ENCODE measurements around the gene NECAB3. TPM values are rescaled to one million over a fixed set of nuclear protein-coding genes. Genes with fewer than 3 reads are reported as not detected.

Gene NECAB3
- total and polyA plus RNA-seq, 2 of the 13 experiments (the other 11 are each of a cell fraction or from before 2014, with no cell fraction given): 61.5 to 65.5 TPM

GRCh38 chr20:33713865-33714367 lies 39.7 kb upstream of the NECAB3 start (continued):
- TF ChIP-seq HMGXB4 (CRISPR knock-in tag; IDR thresholded peaks at IDR 0.05; ENCODE audit: borderline replicate concordance in 1 of 2, low read depth in 1 of 2) (no peak), TBX3 (IDR thresholded peaks at IDR 0.05; ENCODE audit: borderline replicate concordance) (no peak), DPF2 (CRISPR knock-in tag; IDR thresholded peaks at IDR 0.05; ENCODE audit: borderline replicate concordance, low read depth) (no peak), THAP8 (CRISPR knock-in tag; IDR thresholded peaks at IDR 0.05; ENCODE audit: borderline replicate concordance) (no peak), THAP9 (CRISPR knock-in tag; IDR thresholded peaks at IDR 0.05; ENCODE audit: borderline replicate concordance) (no peak), SUZ12 (IDR thresholded peaks at IDR 0.05; ENCODE audit: low read depth, low read length) (no peak), ESRRA (CRISPR knock-in tag; IDR thresholded peaks at IDR 0.05; ENCODE audit: low read depth) (no peak), ZNF674 (CRISPR knock-in tag; IDR thresholded peaks at IDR 0.05; ENCODE audit: low read depth) (no peak), ZNF274 (CRISPR knock-in tag; IDR thresholded peaks at IDR 0.05) (0 out of 2 replicates have a peak, but pooled peaks have one; percentile 27), MNT (IDR thresholded peaks at IDR 0.05) (no peak), SRSF1 (optimal IDR thresholded peaks at IDR 0.05; ENCODE audit: low read depth, low read length) (no peak), ZNF382 (CRISPR knock-in tag; IDR thresholded peaks at IDR 0.05; ENCODE audit: borderline replicate concordance) (no peak), JUND (CRISPR knock-in tag; IDR thresholded peaks at IDR 0.05) (no peak), ZNF768 (CRISPR knock-in tag; IDR thresholded peaks at IDR 0.05) (peak; percentile 22; the same call in 1 of the 2 replicates), SSRP1 (CRISPR knock-in tag; IDR thresholded peaks at IDR 0.05) (no peak), PBX3 (CRISPR knock-in tag; IDR thresholded peaks at IDR 0.05; ENCODE audit: borderline replicate concordance) (no peak), XRCC5 (optimal IDR thresholded peaks at IDR 0.05; ENCODE audit: low read length) (no peak), ZBTB4 (CRISPR knock-in tag; IDR thresholded peaks at IDR 0.05; ENCODE audit: borderline replicate concordance) (no peak)
